VCaP (cell line): ENCODE results near the gene TASOR.
"Not testable (repeated sequence)": the region's sequence is repeated elsewhere in the genome, so short reads cannot be mapped to it uniquely, and the experiment has no call there.

Experiments
- H3K27ac ChIP-seq: fragments of 450-650 bp; 2 replicates; pipeline ENCODE4 v1.5.1; 2017
- TF ChIP-seq, protein P1 (sequence below): fragments of 450-650 bp; conservative IDR thresholded peaks from 2 replicates; pipeline ENCODE4 v1.5.1; 2017; ENCODE audit warnings: mild to moderate bottlenecking, moderate library complexity

Gene TASOR

DNA sequence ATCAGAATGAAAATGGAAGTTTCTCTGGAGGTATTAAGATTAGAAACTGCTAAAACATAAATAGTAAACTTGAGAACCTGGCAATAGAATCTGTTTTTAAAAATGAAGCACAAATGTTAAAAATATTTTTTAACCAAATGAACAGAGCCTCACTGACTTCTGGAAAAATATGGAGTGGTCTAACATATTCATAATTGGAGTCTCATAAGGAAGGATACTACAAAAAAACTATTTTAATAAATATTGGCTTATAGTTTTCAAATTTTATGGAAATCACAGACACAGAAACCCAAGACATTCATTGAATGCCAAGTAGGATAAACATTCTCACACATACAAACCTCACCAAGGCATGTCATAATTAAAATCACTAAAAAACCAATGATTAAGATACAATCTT is 23.6 kb upstream of the TASOR start:
- TF ChIP-seq, protein P1, sequence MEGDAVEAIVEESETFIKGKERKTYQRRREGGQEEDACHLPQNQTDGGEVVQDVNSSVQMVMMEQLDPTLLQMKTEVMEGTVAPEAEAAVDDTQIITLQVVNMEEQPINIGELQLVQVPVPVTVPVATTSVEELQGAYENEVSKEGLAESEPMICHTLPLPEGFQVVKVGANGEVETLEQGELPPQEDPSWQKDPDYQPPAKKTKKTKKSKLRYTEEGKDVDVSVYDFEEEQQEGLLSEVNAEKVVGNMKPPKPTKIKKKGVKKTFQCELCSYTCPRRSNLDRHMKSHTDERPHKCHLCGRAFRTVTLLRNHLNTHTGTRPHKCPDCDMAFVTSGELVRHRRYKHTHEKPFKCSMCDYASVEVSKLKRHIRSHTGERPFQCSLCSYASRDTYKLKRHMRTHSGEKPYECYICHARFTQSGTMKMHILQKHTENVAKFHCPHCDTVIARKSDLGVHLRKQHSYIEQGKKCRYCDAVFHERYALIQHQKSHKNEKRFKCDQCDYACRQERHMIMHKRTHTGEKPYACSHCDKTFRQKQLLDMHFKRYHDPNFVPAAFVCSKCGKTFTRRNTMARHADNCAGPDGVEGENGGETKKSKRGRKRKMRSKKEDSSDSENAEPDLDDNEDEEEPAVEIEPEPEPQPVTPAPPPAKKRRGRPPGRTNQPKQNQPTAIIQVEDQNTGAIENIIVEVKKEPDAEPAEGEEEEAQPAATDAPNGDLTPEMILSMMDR, result no peak
- H3K27ac ChIP-seq, result no peak overlapping the region

DNA sequence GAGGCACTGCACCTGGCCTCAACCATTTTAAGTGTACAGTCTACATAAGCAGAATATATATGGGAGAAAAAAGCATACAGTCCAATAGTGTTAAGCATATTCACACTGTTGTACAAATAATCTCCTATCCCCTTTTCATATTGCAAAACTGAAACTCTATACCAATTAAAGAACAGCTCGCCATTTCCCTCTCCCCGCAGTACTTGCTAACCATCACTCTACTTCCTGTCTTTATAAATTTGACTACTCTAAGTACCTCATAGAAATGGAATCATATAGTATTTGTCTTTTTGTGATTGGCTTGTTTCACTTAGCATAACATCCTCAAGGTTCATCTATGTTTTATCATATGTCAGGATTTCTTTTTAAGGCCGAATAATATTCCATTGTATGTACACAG is 21.6 kb upstream of the TASOR start:
- TF ChIP-seq, protein P1, result no peak
- H3K27ac ChIP-seq, result no peak overlapping the region

DNA sequence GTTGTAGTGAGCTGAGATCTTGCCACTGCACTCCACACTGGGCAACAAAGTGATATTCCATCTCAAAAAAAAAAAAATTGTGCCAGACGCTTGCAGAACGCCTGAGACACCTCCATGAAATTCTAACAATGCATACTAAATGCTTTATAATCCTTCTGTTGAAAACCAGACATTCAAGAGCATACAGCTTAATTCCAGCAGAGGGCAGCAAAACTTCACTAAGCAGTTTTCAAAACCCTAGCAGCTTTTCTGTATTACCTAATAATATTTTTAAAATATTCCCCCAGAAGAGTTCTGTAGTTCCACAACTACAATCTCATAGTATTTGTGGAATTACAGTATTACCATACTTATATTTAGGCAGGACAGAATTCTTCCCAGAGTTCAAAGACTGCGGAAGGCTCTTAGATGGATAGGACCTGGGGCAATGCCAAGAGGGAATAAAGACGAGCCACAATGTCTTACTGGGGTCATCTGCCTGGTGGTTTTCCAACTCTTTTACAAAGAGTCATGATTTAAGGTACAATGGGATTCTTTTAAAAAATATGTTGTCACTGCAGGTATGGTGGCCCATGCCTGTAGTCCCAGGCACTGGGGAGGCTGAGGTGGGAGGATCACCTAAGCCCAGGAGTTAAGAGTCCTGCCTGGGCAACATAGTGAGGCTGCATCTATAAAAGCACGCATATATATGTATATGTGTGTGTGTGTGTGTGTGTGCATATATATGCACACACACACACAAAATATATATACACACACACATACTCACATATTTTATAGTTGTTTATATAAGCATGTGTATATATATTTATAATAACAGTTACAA is 19.6 kb upstream of the TASOR start:
- TF ChIP-seq, protein P1, result peak; percentile 94
- H3K27ac ChIP-seq, result peak overlapping the region; percentile 22; the same call in 1 of the 2 replicates

DNA sequence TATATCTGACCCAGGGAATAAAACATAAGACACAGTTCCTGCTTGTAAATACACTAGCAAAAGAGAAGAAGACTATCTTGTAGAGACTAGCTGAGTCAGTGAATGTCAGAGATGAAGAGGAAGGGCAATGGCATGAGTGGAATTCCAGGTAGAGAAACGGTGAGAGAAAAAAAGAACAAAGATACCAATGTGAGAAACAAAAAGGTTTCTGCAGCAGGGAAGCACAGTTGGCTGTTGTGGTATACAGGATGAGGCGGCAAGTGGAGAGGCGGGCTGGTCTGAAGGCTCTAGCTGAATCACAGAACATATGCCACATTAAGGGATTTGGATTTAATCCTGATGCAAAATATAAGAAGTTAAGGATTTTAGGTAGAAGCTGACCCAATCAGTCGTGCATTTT is 17.1 kb upstream of the TASOR start:
- H3K27ac ChIP-seq, result no peak overlapping the region
- TF ChIP-seq, protein P1, result no peak

DNA sequence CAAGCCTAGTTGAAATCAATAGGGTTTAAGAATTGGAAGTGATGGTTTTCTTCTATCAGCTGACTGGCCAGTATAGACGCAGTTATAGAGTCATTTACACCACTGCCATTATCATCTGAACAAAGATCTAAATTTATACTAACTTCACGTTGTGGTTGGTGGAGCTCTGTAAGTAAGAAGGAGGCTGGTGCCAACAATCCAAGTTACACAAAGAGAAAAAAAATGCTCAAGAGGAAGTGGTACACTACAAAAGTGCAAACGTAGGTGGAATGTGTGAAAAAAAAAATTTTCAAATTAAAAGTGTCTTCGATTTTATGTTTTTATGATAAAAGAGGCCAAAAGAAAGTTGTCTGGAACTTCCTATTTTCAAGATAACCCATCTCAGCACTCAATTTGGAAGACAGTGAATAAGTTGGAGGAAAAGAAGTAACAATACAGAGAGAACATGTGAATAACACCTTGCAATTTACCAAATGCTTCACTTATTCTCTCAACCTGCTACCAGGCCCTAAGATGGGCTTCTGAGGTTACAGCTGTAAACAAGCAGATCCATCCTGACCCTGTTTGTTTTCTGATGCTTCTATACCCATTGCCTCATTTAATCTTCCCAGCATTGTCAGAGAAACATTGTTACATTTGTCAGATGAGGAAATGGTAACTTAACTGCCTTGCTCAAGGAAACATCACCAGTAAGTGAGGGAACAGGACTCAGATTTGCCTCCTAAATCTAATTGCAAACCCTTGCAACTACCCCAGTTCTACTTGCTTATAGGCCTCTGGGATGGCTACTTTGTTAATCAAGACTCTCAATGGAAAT is 12.0 kb upstream of the TASOR start:
- no peak overlapping the region for H3K27ac ChIP-seq
- TF ChIP-seq, protein P1, result no peak

DNA sequence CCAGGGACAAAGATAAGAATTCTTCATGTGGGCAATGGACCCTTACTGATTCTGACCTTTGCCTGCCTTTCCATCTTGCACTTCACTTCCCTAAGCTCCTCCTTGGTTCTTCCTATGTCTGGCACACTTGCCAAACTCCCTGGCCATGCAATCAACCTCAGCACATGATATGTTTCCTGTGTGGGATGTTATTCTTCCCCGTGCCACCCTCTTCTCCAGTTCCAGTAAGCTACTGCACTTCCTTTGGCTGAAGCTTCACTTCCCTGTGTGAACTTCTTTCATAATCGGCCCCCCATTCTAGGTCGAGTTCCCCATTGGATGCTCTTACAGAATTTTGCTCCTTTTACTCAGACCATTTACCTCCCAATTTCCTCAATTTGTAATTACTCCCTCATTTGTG is 10.7 kb upstream of the TASOR start:
- TF ChIP-seq, protein P1, result no peak
- H3K27ac ChIP-seq, result no peak overlapping the region

DNA sequence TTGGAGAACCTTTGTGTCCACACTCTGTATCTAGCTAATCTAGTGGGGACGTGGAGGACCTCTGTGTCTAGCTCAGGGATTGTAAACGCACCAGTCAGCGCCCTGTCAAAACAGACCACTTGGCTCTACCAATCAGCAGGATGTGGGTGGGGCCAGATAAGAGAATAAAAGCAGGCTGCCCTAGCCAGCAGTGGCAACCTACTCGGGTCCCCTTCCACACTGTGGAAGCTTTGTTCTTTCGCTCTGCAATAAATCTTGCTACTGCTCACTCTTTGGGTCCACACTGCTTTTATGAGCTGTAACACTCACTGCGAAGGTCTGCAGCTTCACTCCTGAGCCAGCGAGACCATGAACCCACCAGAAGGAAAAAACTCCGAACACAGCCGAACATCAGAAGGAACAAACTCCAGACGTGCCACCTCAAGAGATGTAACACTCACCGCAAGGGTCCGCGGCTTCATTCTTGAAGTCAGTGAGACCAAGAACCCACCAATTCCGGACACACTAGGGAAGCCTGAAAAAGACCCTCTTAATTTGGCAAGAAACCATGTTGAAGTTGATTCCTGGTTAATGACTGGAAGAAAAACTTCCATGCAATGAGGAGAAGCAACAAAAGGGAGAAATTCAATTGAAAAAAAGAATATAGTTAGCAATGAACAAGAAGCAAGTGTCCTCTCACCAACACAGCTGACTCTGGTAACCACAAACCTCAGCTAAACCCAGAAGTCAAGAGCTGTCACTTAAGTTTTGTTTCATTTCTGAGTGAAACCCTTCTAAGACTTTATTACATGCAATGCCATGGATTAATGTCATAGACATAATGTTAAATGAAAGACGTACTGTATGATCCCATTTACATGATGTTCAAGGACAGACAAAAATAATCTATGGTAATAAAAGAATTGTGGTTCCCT is 9.7 kb upstream of the TASOR start:
- H3K27ac ChIP-seq, result not testable (repeated sequence)

DNA sequence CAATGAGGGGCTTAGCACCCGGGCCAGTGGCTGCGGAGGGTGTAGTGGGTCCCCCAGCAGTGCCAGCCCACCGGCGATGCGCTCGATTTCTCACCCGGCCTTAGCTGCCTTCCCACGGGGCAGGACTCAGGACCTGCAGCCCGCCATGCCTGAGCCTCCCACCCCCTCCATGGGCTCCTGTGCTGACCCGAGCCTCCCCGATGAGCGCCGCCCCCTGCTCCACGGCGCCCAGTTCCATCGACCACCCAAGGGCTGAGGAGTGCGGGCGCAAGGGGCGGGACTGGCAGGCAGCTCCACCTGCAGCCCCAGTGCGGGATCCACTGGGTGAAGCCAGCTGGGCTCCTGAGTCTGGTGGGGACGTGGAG is 8.9 kb upstream of the TASOR start:
- not testable (repeated sequence) for H3K27ac ChIP-seq
